K562 (cell line): ENCODE results near the gene SLC40A1. TPM values are rescaled to one million over a fixed set of nuclear protein-coding genes. Genes with fewer than 3 reads are reported as not detected.

Experiments
- ATAC-seq: fragments of 200-7000 bp; cut with Tn5 transposase; 3 replicates; pipeline ENCODE4 v1.9.1; 2020; ENCODE audit warnings: moderate library complexity
- BruUV-seq: library from RNA; stranded (reverse); fragments of 400-500 nt; replicated peaks from 2 replicates; lab custom pipeline; 2021; lab: Mats Ljungman, UMichigan
- CTCF ChIA-PET: fragments of 300-600 bp; formaldehyde crosslinking; extraction: SDS; loops from one replicate; lab custom pipeline; 2021; ENCODE audit warnings: low intra/inter-chr PET ratio; lab: Yijun Ruan, JAX
- POLR2A ChIA-PET: fragments of 300-600, 350-650 bp; sonication (Branson Sonifier 250); formaldehyde crosslinking; extraction: SDS; loops from one replicate; lab custom pipeline; 2021; ENCODE audit warnings: antibody characterized with exemption, inconsistent platforms; lab: Yijun Ruan, JAX
- DNase-seq, 4 experiments: peaks; one replicate each; pipeline versions ENCODE4 v3.0.0 to v3.0.0-alpha.2; 2011 to 2018; ENCODE audit warnings: low spot score in 3 of 4, mixed read lengths in 3 of 4; ENCODE audit errors: extremely low read depth in 1 of 4
- FAIRE-seq: peaks from 2 replicates; lab custom pipeline; 2011; peaks lifted over from hg19 to GRCh38; lab: Jason Lieb, UNC
- H2AFZ ChIP-seq: 2 replicates; pipeline ENCODE4 v1.6.0; 2011; ENCODE audit warnings: low read depth, low read length, control low read depth, inconsistent platforms
- H3K27ac ChIP-seq: fragments of 200-600 bp; 3 replicates; pipeline ENCODE4 v1.8.0; 2011; ENCODE audit warnings: low read depth, mild to moderate bottlenecking, control low read depth, inconsistent platforms, low read length, moderate library complexity, mixed read lengths; ENCODE audit errors: extremely low read depth
- H3K27me3 ChIP-seq, 2 experiments: fragments of 300-600 bp in 1 of 2; 2 replicates in 1 of 2; 3 replicates in 1 of 2; pipeline versions ENCODE4 v1.6.0 to v1.8.0; 2011; ENCODE audit warnings: inconsistent platforms in 2 of 2, low read length in 2 of 2, mild to moderate bottlenecking in 1 of 2, mixed read lengths in 1 of 2, moderate library complexity in 1 of 2; ENCODE audit not compliant: control insufficient read depth in 2 of 2, insufficient read depth in 2 of 2
- H3K36me3 ChIP-seq: fragments of 300-600 bp; 3 replicates; pipeline ENCODE4 v1.8.0; 2011; ENCODE audit warnings: mild to moderate bottlenecking, low read length, inconsistent platforms; ENCODE audit not compliant: control insufficient read depth, insufficient read depth
- H3K4me1 ChIP-seq, 2 experiments: fragments of 200-600 bp in 1 of 2; replicated peaks in 1 of 2; 2 replicates in 1 of 2; 3 replicates in 1 of 2; pipeline versions ENCODE4 v1.5.1 to v1.8.0; 2011; ENCODE audit warnings: inconsistent platforms in 2 of 2, low read length in 2 of 2, mild to moderate bottlenecking in 1 of 2, mixed read lengths in 1 of 2, moderate library complexity in 1 of 2; ENCODE audit not compliant: control insufficient read depth in 2 of 2, insufficient read depth in 2 of 2
- H3K4me2 ChIP-seq: 2 replicates; pipeline ENCODE4 v1.6.1; 2011; ENCODE audit warnings: low read length, control low read depth, inconsistent platforms, mixed read lengths; ENCODE audit not compliant: insufficient read depth
- H3K4me3 ChIP-seq: fragments of 200-600 bp; sonication (generic), shearing (Covaris generic); 2 replicates; pipeline ENCODE4 v1.5.1; 2016; ENCODE audit warnings: control low read depth, inconsistent platforms
- H3K79me2 ChIP-seq: fragments of 200-600 bp; 3 replicates; pipeline ENCODE4 v1.8.0; 2011; ENCODE audit warnings: low read length, inconsistent platforms; ENCODE audit not compliant: control insufficient read depth, insufficient read depth
- H3K9ac ChIP-seq, 2 experiments: 2 replicates each; pipeline versions ENCODE4 v1.6.0 to v1.6.1; 2011; ENCODE audit warnings: low read depth in 2 of 2, low read length in 2 of 2, control low read depth in 1 of 2, inconsistent platforms in 1 of 2, mild to moderate bottlenecking in 1 of 2, mixed read lengths in 1 of 2; ENCODE audit not compliant: insufficient read depth in 1 of 2
- H3K9me1 ChIP-seq: one replicate; pipeline ENCODE4 v1.6.0; 2011; ENCODE audit warnings: inconsistent platforms, mild to moderate bottlenecking, low read length, moderate library complexity; ENCODE audit not compliant: control insufficient read depth, insufficient read depth
- H3K9me3 ChIP-seq: replicated peaks from 2 replicates; pipeline ENCODE4 v1.5.1; 2011; ENCODE audit warnings: low read depth, low read length, inconsistent platforms; ENCODE audit not compliant: control insufficient read depth, insufficient read depth
- H4K20me1 ChIP-seq: replicated peaks from 2 replicates; pipeline ENCODE4 v1.6.1; 2011; ENCODE audit warnings: low read length, inconsistent platforms, mixed read lengths; ENCODE audit not compliant: control insufficient read depth, insufficient read depth
- BRCA1 ChIP-seq, 2 experiments: fragments of 450-650 bp in 1 of 2; sonication (generic) in 1 of 2; formaldehyde crosslinking in 1 of 2; IDR thresholded peaks; 2 replicates each; pipeline versions ENCODE4 v1.5.0 to v1.6.1; 2017 to 2020; ENCODE audit warnings: mild to moderate bottlenecking in 1 of 2, missing genetic modification reagents in 1 of 2
- EZH2 ChIP-seq: IDR thresholded peaks from 2 replicates; pipeline ENCODE4 v1.6.1; 2012; ENCODE audit warnings: low read depth, mild to moderate bottlenecking, inconsistent platforms, low read length, borderline replicate concordance
- NEUROD1 ChIP-seq: fragments of 150-350 bp; IDR thresholded peaks from 2 replicates; pipeline ENCODE4 v1.6.1; 2014; ENCODE audit warnings: borderline replicate concordance, low read length, low read depth; ENCODE audit not compliant: partially characterized antibody
- ZNF133 ChIP-seq: fragments of 250-450 bp; sonication (Bioruptor Pico); IDR thresholded peaks from 2 replicates; pipeline ENCODE4 v1.4.0; 2020; ENCODE audit warnings: mild to moderate bottlenecking
- WGBS: fragments of 100-300 bp; shearing (Covaris generic); methylation state at CpG from one replicate; pipeline ENCODE4 v1.1.6; 2016; ENCODE audit warnings: low coverage, mixed read lengths; ENCODE audit not compliant: insufficient coverage; ENCODE audit errors: missing lambda C conversion rate; 5-methylcytosine and 5-hydroxymethylcytosine counted together
- in situ Hi-C: fragments of 300-500 bp; cut with MboI; formaldehyde crosslinking; loops from 4 replicates; pipeline ENCODE4 v1.15.0; 2018; ENCODE audit warnings: inconsistent platforms, mixed read lengths
- intact Hi-C: fragments of 100-400 bp; cut with micrococcal nuclease; formaldehyde crosslinking; loops from 2 replicates; pipeline ENCODE4 v1.14.2; 2022
- polyA plus RNA-seq, 8 experiments: library from polyadenylated mRNA; depleted of rRNA in 4 of 8; stranded (reverse) in 5 of 8; unstranded in 3 of 8; fragments of >200 nt; fragmentation: Nextera tagmentation in 2 of 8; fragmentation: Illumina TruSeq in 1 of 8; extraction: Ambion mirVana in 2 of 8; extraction: Trizol in 1 of 8; gene quantifications; 2 replicates each; pipeline versions ENCODE4 v1.2.1 to v1.2.3, GENCODE V29; 2011 to 2014; ENCODE audit warnings: inconsistent platforms in 1 of 8, missing spikeins in 1 of 8
- total RNA-seq, 7 experiments: library from RNA; depleted of rRNA in 6 of 7; stranded (reverse); fragments of >200 nt in 6 of 7; fragmentation: Illumina TruSeq in 2 of 7; extraction: Trizol in 2 of 7; gene quantifications; 2 replicates each; pipeline versions ENCODE4 v1.2.1 to v1.2.3, GENCODE V29; 2011 to 2021; ENCODE audit warnings: low replicate concordance in 1 of 7
- TF ChIP-seq, protein P1 (sequence below): fragments of 250-450 bp; sonication (Bioruptor Pico); IDR thresholded peaks from 2 replicates; pipeline ENCODE4 v1.4.0; 2020

SLC40A1 gene
- total and polyA plus RNA-seq, 9 of the 15 experiments (the other 6 are each of a cell fraction or from before 2014, with no cell fraction given): 42.2 to 95.9 (median 54.9) TPM

DNA sequence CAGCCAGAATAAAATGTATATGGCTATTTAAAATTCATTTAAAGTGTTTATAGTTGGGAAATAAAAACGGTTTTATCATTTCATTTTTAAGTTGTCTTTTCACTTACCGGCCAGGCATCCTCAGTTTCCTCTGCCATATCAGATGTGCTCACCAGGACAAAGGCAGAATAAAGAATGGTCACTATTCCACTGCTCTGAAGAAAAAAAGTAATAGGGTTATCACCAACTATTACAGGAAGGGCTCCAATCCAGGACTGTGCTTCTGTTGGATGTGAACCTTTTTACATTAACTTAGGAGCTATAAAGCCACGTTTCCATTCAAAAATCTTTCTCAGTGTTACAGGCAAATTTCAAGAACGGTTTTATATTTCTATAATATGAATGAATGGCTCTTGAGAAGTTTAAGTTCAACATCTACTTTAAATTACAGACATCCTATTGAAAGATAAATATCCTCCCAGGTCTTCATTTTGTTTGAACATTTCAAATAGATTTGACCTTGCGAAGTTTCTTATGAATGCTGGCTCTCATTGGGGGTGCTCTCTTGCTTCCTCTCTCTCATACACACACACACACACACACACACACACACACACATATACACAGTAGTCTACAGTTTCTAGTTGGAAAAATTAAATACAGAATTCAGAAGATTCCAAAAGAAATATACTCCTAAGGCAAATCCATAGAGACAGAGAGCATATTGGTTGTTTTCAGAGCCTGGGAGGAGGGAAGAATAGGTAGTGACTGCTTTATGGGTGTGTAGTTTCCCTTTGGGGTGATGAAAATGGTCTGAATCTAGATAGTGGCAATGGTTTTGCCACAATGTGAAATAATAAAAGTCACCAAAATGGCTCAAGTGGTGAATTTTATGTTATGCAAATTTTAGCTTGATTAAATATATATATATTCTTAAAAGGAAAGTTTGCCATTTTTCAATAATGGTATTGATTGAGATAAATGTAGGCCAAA is 2.9 kb upstream of the SLC40A1 start:
- BruUV-seq: no TSS peak
- TF ChIP-seq NEUROD1: no peak
- TF ChIP-seq, protein P1, sequence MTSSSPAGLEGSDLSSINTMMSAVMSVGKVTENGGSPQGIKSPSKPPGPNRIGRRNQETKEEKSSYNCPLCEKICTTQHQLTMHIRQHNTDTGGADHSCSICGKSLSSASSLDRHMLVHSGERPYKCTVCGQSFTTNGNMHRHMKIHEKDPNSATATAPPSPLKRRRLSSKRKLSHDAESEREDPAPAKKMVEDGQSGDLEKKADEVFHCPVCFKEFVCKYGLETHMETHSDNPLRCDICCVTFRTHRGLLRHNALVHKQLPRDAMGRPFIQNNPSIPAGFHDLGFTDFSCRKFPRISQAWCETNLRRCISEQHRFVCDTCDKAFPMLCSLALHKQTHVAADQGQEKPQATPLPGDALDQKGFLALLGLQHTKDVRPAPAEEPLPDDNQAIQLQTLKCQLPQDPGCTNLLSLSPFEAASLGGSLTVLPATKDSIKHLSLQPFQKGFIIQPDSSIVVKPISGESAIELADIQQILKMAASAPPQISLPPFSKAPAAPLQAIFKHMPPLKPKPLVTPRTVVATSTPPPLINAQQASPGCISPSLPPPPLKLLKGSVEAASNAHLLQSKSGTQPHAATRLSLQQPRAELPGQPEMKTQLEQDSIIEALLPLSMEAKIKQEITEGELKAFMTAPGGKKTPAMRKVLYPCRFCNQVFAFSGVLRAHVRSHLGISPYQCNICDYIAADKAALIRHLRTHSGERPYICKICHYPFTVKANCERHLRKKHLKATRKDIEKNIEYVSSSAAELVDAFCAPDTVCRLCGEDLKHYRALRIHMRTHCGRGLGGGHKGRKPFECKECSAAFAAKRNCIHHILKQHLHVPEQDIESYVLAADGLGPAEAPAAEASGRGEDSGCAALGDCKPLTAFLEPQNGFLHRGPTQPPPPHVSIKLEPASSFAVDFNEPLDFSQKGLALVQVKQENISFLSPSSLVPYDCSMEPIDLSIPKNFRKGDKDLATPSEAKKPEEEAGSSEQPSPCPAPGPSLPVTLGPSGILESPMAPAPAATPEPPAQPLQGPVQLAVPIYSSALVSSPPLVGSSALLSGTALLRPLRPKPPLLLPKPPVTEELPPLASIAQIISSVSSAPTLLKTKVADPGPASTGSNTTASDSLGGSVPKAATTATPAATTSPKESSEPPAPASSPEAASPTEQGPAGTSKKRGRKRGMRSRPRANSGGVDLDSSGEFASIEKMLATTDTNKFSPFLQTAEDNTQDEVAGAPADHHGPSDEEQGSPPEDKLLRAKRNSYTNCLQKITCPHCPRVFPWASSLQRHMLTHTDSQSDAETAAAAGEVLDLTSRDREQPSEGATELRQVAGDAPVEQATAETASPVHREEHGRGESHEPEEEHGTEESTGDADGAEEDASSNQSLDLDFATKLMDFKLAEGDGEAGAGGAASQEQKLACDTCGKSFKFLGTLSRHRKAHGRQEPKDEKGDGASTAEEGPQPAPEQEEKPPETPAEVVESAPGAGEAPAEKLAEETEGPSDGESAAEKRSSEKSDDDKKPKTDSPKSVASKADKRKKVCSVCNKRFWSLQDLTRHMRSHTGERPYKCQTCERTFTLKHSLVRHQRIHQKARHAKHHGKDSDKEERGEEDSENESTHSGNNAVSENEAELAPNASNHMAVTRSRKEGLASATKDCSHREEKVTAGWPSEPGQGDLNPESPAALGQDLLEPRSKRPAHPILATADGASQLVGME (CRISPR knock-in tag): no peak
- no peak for TF ChIP-seq ZNF133
- TF ChIP-seq BRCA1 (IDR thresholded peaks at IDR 0.05): no peak
- no peak for TF ChIP-seq BRCA1 (CRISPR knock-in tag; IDR thresholded peaks at IDR 0.05)
- no peak for TF ChIP-seq EZH2

More for the DNA sequence above, 2.9 kb upstream of the SLC40A1 start:
- ChIA-PET CTCF (no interaction called here), POLR2A (interaction anchor here (0.8 to 1.8 kb wide), 2 partner anchors 23 to 139 kb away, joined by 3 to 4 read pairs; no protein-coding TSS in a partner anchor)
- Histone ChIP-seq H2AFZ (peak overlapping the region; percentile 91), H3K4me3 (peak overlapping the region; percentile 53), H4K20me1 (no peaks in the 10 kb centered on the region), H3K27me3 (no peaks in the 10 kb centered on the region), H3K9me1 (no peaks in the 10 kb centered on the region), H3K36me3 (peaks cover 16% of the 10 kb centered on the region; the same call in 2 of the 3 replicates), H3K27ac (peak overlapping the region; percentile 95), H3K4me2 (peak overlapping the region; percentile 91), H3K9me3 (no peaks in the 10 kb centered on the region), H3K9ac (peak overlapping the region in 1 of 2 experiments; percentile 86; a peak in 2 of 4 replicates), H3K4me1 (peaks cover 0 to 9% of the 10 kb centered on the region in 2 experiments; a peak in 3 of 5 replicates), H3K79me2 (peaks cover 50% of the 10 kb centered on the region)
- intact Hi-C loops (loop anchor here (5.0 kb wide), 1 partner anchor 76 kb away; no protein-coding TSS in a partner anchor), in situ Hi-C loops (loop anchor here (5.0 kb wide), 1 partner anchor 49 kb away; no protein-coding TSS in a partner anchor)
- WGBS: 13% methylated on average over 5 of the region's 5 CpGs
- DNase-seq (peak in 2 of 4 experiments; percentile 12 to 42), FAIRE-seq (no peak), ATAC-seq (no peak)
